HG02973 (cell line): ENCODE results near the gene CISTR.
"Not testable (repeated sequence)": the region's sequence is repeated elsewhere in the genome, so short reads cannot be mapped to it uniquely, and the experiment has no call there.

Source experiments
- ATAC-seq: cut with Tn5 transposase; IDR thresholded peaks from one replicate; pipeline ENCODE4 v1.9.1; 2021; ENCODE audit warnings: moderate library complexity; ENCODE audit not compliant: unreplicated experiment

Gene CISTR

DNA sequence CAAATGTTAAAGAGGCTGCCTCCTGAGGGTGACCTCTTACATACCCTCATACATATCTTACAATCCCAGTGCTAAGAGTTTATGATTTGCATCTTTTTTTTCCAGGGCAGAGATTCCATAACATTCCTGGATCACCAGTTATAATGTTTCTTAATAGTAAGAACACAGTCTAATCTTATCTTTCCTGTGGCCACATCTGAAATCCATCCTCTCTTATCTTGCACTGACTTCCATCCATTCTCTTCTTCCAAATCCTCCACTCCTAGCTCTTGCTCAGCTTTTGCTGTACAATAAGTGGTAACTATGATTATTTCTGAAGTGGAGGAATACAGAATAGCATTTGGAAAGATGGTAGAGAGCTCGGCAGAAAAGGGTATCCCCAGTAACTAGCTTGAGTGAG, 30.8 kb downstream of the CISTR start:
- no peak for ATAC-seq

DNA sequence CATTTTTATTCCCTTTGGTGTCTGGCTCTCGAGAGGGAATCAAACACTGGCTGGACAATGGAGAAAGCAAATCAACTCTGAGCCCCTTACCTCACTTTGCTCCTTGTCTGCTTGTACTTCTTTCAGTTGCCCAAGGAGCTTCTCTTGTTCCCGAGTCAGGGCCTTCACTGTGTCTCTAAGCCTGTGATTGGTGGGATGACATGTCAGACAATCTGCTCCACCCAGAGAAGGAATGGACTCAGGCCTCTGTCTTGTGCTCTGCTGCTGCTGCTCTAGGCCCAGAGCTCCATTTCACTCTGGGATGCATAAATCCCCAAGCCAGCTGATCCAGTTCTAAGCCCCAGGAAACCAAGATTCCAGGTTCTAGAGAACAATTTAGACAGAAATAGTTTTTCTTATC, 32.1 kb downstream of the CISTR start:
- no peak for ATAC-seq

DNA sequence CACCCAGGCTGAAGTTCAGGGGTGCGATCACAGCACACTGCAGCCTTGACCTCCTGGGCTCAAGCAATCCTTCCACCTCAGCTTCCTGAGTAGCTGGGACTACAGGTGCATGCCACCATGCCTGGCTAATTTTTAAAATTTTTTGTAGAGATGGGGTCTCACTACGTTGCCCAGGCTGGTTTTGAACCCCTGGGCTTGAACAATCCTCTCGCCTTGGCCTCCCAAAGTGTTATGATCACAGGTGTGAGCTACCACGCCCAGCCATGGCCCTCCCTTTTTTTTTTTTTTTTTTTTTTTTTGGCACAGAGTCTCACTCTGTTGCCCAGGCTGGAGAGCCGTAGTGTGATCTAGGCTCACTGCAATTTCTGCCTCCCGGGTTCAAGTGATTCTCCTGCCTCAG, 33.2 kb downstream of the CISTR start:
- not testable (repeated sequence) for ATAC-seq

DNA sequence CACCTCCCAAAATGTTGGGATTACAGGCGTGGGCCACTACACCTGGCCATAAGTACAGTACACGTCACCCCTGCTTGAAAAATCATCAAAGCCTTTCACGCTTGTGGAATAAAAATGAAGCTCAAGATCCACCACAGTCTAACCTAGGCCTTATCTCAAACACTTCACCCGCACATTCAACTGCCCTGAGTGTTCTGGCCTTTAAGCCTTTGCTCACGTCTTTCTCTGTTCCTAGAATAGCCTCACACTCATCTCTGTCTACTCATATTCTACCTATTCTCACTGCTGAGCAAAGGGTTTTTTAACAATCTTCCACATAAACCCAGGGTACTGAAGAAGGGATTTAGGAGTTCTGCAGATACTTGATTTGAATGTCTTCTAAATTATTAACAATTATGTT, 34.5 kb downstream of the CISTR start:
- no peak for ATAC-seq

DNA sequence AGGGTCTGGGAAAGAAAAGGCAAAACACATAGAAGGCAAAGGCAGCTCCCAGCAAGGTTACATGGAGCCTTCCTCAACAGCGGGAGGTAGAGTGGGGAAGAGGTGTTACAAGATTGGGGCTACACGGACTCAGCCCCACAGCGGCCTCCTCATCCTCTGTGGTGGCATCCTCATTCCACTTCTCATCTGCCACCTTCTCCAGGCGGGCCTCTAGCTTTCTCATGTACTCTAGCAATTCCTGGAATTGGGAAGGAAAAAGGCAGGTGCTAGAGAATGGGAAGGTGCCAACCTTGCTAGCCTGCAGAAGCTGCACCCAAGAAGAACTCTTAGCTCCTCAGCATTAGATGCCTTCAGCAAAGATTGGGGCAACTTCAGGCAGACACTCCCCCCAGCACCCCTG, 37.8 kb downstream of the CISTR start:
- ATAC-seq, result no peak

DNA sequence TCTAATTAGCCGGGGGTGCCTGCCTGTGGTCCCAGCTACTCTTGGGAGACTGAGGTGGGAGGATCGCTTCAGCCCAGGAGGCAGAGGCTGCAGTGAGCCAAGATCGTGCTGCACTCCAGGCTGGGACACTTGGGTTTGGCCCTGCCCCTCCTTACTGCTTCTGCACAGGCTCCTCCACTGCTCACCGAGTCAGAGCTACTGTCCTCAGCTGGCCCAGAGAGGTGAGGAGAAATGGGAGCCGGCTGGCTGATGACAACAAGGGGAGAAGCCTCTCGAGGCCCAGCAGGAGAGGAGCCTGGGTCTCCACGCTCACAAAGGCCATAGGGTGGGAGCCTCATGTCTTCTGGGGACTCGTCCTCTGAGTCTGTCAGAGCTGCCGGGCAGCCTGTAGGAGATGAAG, 38.3 kb downstream of the CISTR start:
- no peak for ATAC-seq

DNA sequence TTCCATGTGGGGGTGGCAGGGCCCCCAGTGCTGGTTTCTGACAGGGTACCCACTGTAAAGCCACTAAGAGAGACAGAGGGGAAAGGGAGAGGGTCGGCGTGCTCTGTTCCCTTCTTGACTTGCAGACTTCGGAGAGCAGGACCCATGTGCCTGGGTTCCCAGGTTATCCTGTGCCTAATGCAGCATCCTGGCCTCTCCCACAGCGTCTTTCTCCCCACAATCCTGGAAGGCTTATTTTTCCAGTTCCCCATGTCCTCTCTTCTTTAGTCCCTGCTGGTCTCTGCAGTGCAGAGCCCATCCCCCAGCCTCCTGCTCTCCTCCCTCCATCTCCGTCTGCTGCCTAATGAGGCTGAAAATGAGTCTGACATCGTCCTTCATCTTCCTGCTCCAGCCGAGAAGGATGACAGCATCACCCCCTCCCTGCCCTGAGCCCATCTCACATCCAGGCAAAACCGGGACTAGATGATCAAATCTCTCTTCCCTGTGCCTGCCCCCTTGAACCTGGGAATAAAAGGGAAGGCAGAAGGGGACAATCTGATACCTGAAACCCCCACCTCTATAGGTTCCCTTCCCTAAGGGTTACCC, 39.6 kb downstream of the CISTR start:
- ATAC-seq, result no peak

DNA sequence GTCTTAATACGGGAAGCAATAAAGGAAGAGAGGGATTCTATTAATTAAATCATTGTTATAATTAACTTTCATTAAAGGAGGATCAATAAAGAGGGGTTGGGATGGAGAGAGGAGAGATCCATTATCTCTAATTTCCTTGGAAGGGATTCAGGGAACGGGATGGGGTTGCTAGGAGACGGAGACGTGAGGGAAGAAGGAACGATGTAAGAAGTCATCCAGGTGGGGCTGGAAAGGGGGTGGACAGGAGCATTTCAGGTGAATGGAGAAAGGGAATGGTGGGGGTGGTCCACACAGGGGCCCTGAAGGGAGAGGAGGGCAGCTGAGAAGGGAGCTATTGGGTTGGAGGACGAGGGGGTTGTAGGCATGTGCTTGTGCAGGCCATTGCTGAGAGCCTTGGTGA, 41.7 kb downstream of the CISTR start:
- no peak for ATAC-seq

DNA sequence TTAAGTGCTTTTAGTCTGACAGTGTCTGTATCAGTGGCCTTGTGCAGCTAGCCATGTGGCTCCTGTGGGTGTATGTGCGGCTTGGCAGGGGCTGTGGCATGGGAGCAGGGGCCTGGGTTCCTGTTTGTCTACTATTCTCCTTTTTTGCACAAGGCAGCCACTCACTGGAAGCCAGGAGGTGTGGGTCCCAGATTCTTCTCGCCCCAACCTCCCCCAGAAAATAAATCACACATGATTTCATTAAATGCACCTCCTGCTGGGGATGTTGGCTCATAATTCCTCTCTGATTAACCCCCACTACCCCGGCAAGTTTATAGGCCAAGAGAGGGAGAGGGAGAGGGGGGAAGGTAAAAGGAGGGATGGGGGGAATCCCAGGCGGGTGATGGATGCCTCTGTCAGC, 42.1 kb downstream of the CISTR start:
- ATAC-seq, result no peak

DNA sequence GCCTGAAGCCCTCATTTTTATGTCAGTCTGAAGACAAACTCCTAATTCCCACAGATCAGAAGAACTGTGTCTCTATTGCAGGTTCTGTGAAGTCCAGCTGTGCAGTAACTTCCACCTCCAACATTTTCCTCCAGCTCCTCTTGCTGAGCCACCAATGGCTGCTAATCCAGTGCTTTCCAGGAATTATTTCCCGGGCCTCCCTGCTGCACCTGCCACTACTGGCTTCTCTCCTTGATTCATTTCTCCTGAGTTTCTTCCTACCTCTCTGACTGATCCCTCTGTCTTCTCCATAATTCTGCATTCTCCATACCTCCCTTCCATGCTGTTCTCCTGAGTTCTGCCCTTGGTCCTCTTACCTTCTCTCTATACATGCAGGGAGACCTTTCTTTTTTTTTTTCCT, 45.7 kb downstream of the CISTR start:
- ATAC-seq, result no peak

DNA sequence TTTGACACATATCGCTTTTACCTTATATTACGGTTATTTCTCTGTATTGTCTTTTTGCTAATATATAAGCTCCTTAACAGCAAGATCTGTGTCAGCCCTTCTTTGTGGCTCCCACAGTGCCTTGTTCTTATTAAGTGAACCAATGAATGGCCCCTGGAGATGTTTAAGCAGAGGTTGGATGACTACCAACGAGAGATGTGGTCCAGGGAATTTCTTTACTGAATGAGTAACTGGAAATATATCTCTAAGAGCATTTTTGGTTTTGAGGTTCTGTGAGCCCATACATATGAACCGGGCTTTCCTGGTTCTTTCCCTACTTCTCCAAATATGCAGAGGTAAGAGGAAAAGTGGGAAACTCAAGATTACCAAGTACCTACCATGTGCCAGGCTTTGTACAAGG, 48.0 kb downstream of the CISTR start:
- no peak for ATAC-seq

DNA sequence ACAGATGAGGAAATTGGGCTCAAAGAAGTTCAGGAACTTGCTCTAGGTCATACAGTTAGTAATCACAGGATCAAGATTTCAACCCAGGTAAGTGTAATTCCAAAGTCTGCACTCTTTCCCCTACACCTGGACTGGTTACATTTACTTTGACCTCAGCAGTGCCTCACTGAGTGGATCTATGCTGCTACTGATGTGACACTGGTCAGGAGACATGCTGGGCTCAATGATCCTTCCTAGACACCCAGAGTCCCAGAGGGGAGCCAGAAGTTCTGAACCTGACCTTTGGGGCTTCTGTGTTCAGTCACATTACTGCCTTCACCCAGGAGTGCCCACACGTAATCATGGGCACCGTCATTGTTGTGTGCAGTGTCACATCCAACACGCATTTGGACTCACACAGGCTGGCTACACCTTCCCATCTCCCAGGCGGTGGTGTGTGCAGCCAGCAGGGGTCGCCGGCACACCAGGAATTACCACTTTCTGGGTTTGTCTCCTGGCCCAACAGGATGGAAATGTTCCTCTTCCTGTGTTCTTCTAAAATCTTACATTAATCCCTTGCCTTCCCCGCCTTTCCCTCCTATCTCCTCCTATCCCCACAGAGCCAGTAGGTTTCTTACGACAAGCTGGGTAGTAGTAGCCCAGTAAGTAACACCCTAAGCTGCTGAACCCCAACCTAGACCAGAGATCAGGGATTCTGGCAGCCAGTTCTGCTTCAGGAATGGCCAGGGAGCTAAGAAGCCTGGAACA, 50.1 kb downstream of the CISTR start:
- no peak for ATAC-seq

DNA sequence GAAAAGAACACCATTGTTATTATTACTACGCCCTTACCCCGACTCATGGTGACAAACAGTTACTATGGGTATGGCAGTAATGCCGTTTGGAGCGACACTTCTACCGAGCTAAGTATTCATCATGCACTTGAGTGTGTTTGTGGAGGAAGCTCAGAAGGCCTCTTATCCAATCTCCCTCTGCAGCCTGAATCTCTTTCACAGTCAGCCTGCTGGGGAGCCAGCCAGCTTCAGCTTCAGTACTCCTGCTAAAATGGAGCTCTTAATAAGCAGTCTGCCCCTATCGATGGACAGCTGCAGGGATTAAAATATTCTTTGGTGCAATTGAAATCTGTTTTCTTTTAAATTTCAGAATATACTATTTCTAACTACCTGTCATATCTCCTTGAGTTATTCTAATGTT, 51.2 kb downstream of the CISTR start:
- no peak for ATAC-seq

DNA sequence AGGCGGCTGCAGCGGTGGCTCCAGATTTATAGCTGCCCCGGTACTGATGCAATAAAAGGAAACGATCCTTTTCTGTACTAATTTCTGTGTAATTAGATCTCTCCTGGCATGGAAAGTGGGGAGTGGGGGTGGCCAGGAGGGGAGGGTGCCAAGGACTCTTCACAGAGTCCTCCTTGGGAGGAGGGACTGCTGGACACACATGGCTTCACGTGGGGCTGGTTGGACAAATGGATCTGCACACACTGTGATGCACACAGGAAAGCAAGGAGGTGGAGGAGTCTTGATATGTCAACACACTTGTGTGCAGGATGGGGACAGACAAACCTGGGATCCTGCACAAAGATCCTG, 52.1 kb downstream of the CISTR start:
- no peak for ATAC-seq

DNA sequence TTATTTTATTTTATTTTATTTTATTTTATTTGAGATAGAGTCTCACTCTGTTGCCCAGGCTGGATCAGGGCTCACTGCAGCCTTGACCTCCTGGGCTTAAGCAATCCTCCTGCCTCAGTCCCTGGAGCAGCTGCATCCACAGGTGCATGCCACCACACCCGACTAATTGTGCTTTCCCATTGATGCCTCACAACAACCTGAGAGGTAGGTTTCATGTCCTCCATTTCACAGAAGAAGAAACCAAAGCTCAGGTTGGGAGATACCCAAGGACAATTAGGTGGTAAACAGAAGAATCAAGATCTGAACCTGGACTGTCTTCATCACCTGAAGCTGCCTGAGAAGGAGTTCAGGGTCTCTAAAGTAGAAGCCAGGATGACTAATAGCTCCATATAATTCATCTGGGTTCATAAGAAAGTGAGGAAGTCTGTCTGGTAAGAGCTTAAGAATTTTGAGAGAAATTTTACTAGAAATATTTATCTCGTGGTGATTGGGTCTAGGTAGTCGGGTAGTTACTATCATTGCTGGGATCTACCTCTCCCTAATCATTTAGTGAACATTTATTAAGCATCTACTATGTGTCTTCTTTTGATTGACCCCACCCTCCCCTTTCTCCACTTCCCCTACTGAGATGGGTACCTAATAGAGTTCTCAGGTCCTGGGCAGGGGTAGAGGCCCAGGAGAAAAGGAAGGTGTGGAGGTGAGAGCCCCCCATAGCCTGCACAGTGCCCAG, 52.7 kb downstream of the CISTR start:
- no peak for ATAC-seq

DNA sequence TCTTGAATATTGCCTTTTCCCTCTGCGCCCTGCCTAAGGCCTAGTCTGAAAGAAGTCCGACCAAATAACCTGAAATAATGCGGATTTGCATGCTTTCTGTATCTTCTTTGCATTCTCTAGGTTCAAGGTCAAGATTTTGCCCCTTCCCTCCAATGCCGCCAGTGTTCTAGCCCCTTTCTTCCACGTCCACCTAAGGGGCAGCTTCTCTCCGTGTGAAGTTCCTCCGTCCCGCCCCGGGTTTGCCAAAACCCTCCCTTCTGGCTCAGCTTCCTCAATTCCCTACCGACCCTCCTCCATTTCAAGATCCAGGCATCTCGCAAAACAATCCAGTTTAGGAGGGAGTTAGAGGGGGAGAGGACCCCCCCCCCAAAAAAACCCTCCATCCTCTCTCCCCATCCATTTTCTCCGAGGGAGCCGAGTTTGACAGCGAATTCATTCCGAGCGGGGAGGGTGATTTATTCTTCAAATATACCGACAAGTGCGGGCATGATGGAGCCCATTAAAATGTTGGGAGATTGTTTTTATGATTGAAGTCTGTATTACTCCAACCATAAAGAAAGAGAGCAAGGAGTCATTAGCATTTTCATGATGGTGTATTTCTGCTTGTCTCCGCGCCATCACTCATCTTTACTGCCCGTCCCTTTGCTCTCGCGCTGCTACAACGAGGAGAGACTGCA, 55.0 kb downstream of the CISTR start:
- no peak for ATAC-seq
